HL-60 (cell line): ENCODE measurements around the gene ACACB.

Experiments
- DNase-seq, 2 experiments: peaks; one replicate each; pipeline ENCODE4 v3.0.0-alpha.2; 2010 to 2020; ENCODE audit warnings: low read depth in 1 of 2, low spot score in 1 of 2
- H3K27ac ChIP-seq: fragments of 250-450 bp; sonication (Bioruptor Pico); replicated peaks from 2 replicates; pipeline ENCODE4 v1.5.1; 2020; ENCODE audit warnings: mild to moderate bottlenecking, moderate library complexity
- H3K27me3 ChIP-seq: fragments of 250-450 bp; sonication (Bioruptor Pico); 2 replicates; pipeline ENCODE4 v1.5.1; 2021; ENCODE audit warnings: mild to moderate bottlenecking, moderate library complexity; ENCODE audit not compliant: insufficient read depth, poor library complexity, severe bottlenecking
- H3K4me3 ChIP-seq: replicated peaks from 2 replicates; pipeline ENCODE4 v1.5.1; 2011; ENCODE audit warnings: mild to moderate bottlenecking, control low read depth, low read length; ENCODE audit not compliant: insufficient read depth
- CTCF ChIP-seq: IDR thresholded peaks from one replicate; pipeline ENCODE4 v1.5.1; 2011; ENCODE audit warnings: low read length, control low read depth, inconsistent platforms; ENCODE audit not compliant: insufficient read depth
- GABPA ChIP-seq: IDR thresholded peaks from 2 replicates; pipeline ENCODE4 v1.6.1; 2012; ENCODE audit warnings: low read depth
- POLR2AphosphoS5 ChIP-seq: IDR thresholded peaks from 2 replicates; pipeline ENCODE4 v1.6.1; 2012; ENCODE audit warnings: low read depth
- REST ChIP-seq: IDR thresholded peaks from 2 replicates; pipeline ENCODE4 v1.6.1; 2012; ENCODE audit warnings: low read depth; ENCODE audit not compliant: insufficient replicate concordance
- SPI1 ChIP-seq: IDR thresholded peaks from 2 replicates; pipeline ENCODE4 v1.6.1; 2012; ENCODE audit warnings: low read depth, mild to moderate bottlenecking, borderline replicate concordance

ACACB gene

GRCh38 chr12:109116611-109116949, 193 bp downstream of the ACACB start:
- no peak overlapping the region for H3K4me3 ChIP-seq
- TF ChIP-seq GABPA (no peak), POLR2AphosphoS5 (no peak), SPI1 (no peak)
- no peaks in the 10 kb centered on the region for H3K27me3 ChIP-seq
- peak overlapping the region; percentile 60 for H3K27ac ChIP-seq
- DNase-seq, result no peak

- Histone ChIP-seq H3K27me3 (no peaks in the 10 kb centered on the region), H3K27ac (no peak overlapping the region), H3K4me3 (no peak overlapping the region)
- TF ChIP-seq CTCF, result no peak
- no peak for DNase-seq
Observed at GRCh38 chr12:109120095-109120494, 3.7 kb downstream of the ACACB start.

- H3K4me3 ChIP-seq, result no peak overlapping the region
- H3K27ac ChIP-seq, result no peak overlapping the region
- no peaks in the 10 kb centered on the region for H3K27me3 ChIP-seq
- no peak for DNase-seq
- no peak for TF ChIP-seq REST
- TF ChIP-seq GABPA, result no peak
- no peak for TF ChIP-seq POLR2AphosphoS5
- TF ChIP-seq SPI1, result no peak
- TF ChIP-seq CTCF, result no peak
Observed at GRCh38 chr12:109120557-109120956, 4.2 kb downstream of the ACACB start.

GRCh38 chr12:109121346-109121880, 5.0 kb downstream of the ACACB start:
- Histone ChIP-seq H3K27ac (no peak overlapping the region), H3K27me3 (no peaks in the 10 kb centered on the region), H3K4me3 (no peak overlapping the region)
- no peak for DNase-seq
- TF ChIP-seq SPI1, result no peak
- TF ChIP-seq REST, result no peak
- no peak for TF ChIP-seq POLR2AphosphoS5

- TF ChIP-seq CTCF (no peak), POLR2AphosphoS5 (no peak), SPI1 (no peak), GABPA (no peak), REST (no peak)
- H3K27ac ChIP-seq, result no peak overlapping the region
Observed at GRCh38 chr12:109124878-109125648, 8.7 kb downstream of the ACACB start.

More at GRCh38 chr12:109124878-109125648, 8.7 kb downstream of the ACACB start:
- DNase-seq, result no peak
- no peak overlapping the region for H3K4me3 ChIP-seq
- no peaks in the 10 kb centered on the region for H3K27me3 ChIP-seq
